ENCODE data around the gene SLC46A3.
"Not testable (repeated sequence)": the region's sequence is repeated elsewhere in the genome, so short reads cannot be mapped to it uniquely, and the experiment has no call there.

Gene SLC46A3

DNA sequence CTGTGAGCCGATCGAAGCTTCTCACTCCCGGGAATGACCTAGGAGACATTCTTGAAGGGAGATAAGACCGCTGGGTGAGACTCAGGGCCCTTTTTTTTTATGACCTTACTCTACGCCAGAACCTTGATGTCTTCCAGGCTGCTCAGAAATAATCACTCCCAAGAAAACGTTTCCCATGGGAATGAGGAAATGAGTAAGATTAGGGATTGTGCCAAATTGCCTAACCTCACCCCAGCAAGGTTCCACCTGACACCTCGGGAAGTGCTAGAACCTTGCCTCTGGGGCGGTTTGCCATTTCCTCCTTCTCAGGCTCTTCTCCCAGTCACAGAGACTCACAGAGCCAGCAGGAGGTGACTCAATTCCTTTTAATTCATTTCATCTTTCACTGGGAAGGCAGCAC lies 2.3 kb downstream of the SLC46A3 start:
- no peak overlapping the region for H3K4me3 ChIP-seq (ENCODE audit: low read length)
- no peak for TF ChIP-seq ZNF274 (IDR thresholded peaks at IDR 0.05; ENCODE audit: low read depth, low read length)

DNA sequence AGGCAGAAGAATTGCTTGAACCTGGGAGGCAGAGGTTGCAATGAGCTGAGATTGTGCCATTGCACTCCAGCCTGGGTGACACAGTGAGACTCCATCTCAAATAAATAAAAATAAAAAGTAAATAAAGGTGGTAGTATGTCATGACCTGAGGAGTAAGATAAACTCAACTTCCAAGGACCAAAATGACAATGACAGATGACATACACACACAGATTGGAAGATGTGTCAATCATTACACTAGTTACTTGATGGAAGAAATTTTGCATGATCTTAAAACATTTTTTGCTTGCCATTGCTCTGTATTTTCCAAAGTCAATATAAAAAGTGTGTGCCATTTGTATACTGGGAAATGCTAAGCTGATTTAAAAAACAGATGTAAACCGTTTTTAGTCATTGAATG lies 4.1 kb downstream of the SLC46A3 start:
- H3K4me3 ChIP-seq (ENCODE audit: low read length) = no peak overlapping the region
- no peak for TF ChIP-seq ZNF274 (IDR thresholded peaks at IDR 0.05; ENCODE audit: low read depth, low read length)

DNA sequence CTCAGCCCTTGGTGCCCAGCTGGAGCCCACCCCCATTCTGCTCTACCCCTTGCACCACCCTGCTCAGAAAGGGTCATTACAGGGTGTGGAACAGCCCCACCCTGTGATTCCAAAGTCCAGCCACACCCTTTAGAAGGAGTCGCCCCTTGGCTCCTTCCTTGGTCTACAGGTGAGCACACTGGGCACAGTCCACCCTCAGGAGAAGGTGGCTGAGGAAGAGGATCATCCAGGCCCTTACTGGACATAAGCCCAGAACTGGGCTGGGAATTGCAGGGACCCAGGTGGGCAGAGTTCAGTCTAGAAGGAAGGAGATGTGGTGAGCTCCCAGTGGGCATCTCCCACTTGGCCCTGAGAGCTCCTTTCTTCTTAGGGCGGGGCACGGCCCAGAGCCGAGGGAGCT lies 8.6 kb downstream of the SLC46A3 start:
- H3K4me3 ChIP-seq (ENCODE audit: low read length) = no peak overlapping the region
- no peak for TF ChIP-seq ZNF274 (IDR thresholded peaks at IDR 0.05; ENCODE audit: low read depth, low read length)

DNA sequence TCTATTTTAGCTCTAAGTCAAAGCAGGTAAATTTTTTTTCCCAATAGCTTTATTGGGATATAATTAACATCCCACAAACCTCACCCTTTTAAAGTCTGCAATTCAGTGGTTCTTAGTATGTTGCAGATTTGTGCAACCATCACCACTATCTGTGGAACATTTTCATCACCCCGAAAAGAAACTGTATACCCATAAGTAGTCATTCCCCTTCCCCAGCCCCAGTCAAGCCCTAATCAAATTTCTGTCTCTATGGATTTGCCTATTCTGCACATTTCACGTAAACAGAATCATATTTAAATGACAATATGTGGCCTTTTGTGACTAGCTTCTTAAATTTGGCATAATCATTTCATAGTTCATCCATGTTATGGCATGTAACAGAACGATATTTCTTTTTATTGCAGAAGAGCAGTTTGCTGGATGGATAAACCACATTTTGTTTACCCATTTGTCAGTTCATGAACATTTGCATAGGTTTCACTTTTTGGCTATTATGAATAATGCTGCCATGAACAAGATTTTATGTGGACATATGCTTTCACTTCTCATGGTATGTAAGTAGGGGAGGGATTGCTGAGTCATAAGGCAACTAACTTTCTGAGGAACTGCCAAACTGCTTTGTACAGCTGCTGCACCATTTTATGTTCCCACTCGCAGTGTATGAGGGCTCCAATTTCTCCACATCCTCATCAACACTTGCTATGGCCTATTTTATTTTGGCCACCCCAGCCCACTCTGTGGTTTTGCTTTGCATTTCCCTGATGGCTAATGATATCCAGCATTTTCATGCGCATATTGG lies 10.9 kb downstream of the SLC46A3 start:
- TF ChIP-seq ZNF274 (IDR thresholded peaks at IDR 0.05; ENCODE audit: low read depth, low read length) = no peak
- no peak overlapping the region; the same call in 1 of the 2 replicates for H3K4me3 ChIP-seq (ENCODE audit: low read length)

DNA sequence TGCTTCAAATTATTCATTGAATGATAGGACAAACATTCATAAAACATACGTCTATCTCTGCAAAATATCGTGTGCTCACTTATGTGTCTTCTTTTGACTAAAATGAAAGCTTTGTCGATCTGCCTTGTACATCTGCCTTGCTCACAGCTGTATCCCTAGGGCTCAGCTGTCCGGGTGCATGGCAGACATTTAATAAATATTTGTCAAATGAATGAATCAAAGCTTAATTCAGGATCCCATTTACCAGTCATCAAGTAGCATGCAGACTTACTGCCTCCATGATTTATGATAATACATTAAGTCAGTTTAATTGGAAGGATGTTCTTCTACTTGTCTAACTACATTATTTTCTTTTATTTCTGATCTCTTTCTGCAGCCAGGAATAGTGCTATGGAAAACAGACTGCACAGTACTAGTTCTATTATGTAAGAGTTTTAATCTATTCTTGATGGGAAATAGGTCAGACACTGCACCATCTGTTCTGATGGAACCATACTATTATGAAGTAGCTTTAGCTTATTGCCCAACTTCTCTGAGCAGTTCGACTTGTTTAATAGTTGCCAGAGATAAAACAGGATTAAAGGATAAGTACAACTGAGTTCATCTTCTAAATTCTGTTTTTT lies 13.2 kb downstream of the SLC46A3 start:
- no peak overlapping the region for H3K4me3 ChIP-seq (ENCODE audit: low read length)
- no peak for TF ChIP-seq ZNF274 (IDR thresholded peaks at IDR 0.05; ENCODE audit: low read depth, low read length)

DNA sequence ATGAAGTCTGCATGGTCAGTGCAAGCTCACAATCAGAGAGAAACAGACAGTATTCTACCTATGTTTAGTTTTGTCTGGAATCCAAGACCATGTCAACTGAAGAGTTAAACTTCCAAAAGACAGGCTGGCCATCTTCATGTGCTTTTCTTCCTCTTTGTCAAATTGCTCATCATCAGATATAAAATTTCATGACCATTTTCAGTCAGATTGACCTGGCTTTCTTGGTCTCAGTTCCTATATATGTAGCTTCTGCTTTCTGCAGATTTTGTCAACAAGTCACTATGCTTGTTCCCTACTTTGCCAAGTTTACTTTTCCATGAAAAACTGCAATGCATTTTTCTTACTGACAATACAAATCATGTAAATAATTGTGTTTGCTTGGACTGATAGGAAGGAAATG lies 13.9 kb downstream of the SLC46A3 start:
- H3K4me3 ChIP-seq (ENCODE audit: low read length) = no peak overlapping the region

DNA sequence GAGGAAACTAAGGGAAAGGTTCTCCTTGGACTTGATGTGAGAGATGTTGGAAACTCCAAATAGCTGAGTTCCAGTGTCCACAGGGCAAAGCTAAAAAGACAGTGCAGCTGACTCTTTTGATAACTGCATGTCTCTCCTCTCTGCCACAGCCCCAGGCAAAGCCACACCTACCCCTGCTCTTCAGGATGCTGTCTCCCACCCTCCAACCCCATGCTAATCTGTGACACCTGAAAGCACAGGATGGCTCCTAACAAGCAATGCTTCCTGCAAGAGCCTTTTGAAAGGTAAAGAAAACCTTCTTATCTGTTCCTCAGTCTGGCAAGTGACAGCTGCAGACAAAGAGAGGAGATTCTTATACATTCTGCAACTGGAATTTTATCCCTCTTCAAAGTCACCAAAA lies 14.5 kb downstream of the SLC46A3 start:
- no peak for TF ChIP-seq ZNF274 (IDR thresholded peaks at IDR 0.05; ENCODE audit: low read depth, low read length)
- no peak overlapping the region for H3K4me3 ChIP-seq (ENCODE audit: low read length)

More for the DNA sequence above, 13.9 kb downstream of the SLC46A3 start:
- no peak for TF ChIP-seq ZNF274 (IDR thresholded peaks at IDR 0.05; ENCODE audit: low read depth, low read length)

DNA sequence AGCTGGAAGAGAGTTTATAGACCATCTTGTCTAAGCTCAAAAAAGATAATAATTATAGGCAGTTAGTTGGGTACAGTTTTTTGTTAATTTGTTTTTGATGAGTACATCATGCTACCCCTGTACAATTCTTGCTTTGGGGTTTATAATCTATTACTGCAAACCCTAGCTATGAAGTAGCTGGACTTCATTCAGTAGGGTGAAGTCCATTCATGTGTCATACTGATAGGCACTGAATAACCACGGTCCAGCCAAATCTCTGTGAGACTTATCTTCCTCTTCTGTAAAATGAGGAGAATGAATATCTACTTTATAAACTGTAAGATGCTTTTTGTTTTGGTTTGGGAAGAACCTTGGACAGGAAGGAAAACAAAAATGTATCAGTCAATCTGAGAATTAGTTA lies 19.5 kb downstream of the SLC46A3 start:
- TF ChIP-seq ZNF274 (IDR thresholded peaks at IDR 0.05; ENCODE audit: low read depth, low read length) = no peak

DNA sequence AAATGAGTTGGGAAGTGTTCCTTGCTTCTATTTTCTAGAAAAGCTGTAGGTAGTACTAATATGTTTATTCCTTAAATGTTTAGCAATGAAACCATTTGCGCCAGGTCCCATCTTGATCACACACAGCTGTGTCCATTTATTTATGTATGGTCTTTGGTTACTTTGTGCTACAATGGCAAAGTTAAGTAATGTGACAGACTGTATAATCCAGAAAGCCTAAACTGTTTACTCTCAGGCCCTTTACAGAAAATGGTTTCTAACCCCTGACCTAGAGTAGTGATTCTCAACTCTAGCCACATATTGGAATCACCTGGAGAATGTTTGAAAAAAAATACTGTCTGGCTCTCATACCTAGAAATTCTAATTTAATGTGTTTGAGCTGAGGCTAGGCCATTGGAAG lies 21.3 kb downstream of the SLC46A3 start:
- H3K4me3 ChIP-seq (ENCODE audit: low read length) = no peak overlapping the region
- TF ChIP-seq ZNF274 (IDR thresholded peaks at IDR 0.05; ENCODE audit: low read depth, low read length) = no peak

More for the DNA sequence above, 19.5 kb downstream of the SLC46A3 start:
- no peak overlapping the region for H3K4me3 ChIP-seq (ENCODE audit: low read length)

DNA sequence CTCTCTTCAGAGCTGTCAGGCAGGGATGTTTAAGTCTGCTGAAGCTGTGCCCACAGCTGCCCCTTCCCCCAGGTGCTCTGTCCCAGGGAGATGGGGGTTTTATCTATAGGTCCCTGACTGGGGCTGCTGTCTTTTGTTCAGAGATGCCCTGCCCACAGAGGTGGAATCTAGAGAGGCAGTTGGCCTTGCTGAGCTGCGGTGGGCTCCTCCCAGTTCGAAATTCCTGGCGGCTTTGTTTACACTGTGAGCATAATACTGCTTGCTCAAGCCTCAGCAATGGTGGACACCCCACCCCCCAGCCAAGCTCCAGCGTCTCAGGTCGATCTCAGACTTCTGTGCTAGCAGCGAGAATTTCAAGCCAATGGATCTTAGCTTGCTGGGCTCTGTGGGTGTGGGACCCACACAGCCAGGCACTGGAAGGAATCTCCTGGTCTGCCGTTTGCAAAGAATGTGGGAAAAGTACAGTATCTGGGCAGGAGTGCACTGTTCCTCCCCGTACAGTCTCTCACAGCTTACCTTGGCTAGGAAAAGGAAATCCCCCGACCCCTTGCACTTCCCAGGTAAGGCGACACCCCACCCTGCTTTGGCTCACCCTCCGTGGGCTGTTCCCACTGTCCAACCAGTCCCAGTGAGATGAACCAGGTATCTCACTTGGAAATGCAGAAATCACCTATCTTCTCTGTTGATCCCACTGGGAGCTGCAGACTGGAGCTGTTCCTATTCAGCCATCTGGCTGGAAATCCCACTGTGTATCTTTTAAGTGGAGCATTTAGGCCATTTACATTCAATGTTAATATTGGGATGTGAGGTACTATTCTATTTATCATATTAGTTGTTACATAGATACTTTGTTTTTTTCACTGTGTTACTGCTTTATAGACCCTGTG lies 24.9 kb downstream of the SLC46A3 start:
- not testable (repeated sequence) for H3K4me3 ChIP-seq (ENCODE audit: low read length)

DNA sequence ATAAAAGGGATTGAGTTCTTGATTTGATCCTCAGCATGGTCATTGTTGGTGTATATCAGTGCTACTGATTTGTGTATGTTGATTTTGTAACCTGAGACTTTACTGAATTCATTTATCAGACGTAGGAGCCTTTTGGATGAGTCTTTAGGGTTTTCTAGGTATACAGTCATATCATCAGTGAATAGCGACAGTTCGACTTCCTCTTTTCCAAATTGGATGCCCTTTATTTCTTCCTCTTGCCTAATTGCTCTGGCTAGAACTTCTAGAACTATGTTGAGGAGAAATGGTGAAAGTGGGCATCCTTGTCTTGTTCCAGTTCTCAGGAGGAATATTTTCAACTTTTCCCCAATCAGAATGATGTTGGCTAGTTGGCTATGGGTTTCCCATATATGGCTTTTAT lies 32.9 kb downstream of the SLC46A3 start:
- no peak overlapping the region for H3K4me3 ChIP-seq (ENCODE audit: low read length)

DNA sequence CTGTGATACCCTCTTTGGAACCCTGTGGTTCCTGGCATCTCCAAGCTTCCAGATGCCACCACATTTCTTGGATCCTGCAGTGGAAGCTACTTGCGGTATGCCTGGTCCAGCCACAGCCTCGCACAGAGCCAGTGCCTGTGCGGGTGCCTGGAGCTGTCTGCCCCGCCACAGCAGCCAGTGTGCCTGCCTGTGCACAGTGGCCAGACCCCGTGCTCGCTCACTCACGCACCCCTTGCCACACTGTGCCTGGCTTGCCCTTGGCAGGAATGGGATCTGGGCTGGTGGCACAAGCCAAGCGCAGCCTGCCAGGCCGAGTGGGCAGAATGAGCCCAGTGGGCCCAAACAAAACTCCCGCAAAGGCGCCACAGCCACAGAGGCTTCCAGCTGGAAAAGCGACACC lies 33.7 kb downstream of the SLC46A3 start:
- TF ChIP-seq ZNF274 (IDR thresholded peaks at IDR 0.05; ENCODE audit: low read depth, low read length) = no peak
- no peak overlapping the region for H3K4me3 ChIP-seq (ENCODE audit: low read length)

More for the DNA sequence above, 32.9 kb downstream of the SLC46A3 start:
- no peak for TF ChIP-seq ZNF274 (IDR thresholded peaks at IDR 0.05; ENCODE audit: low read depth, low read length)

DNA sequence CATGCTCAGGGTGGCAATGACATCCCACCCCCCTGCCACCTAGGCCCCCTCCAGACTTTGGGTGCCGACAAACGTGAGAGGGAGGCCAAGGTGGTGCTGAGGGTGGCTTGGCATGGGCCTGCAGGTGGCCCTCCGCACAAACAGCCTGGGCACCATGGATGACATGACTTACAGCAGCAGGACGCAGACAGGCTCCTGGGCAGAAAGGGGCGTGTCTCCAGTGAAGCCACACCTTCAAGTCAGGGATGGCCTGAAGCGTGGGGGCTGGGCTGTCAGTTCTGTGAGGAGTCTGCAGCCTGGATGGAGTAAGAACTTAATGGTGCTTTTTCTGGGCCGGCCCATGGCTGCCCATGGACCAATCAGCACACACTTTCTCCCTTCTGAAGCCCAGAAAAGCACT lies 34.5 kb downstream of the SLC46A3 start:
- no peak overlapping the region for H3K4me3 ChIP-seq (ENCODE audit: low read length)
- TF ChIP-seq ZNF274 (IDR thresholded peaks at IDR 0.05; ENCODE audit: low read depth, low read length) = no peak

DNA sequence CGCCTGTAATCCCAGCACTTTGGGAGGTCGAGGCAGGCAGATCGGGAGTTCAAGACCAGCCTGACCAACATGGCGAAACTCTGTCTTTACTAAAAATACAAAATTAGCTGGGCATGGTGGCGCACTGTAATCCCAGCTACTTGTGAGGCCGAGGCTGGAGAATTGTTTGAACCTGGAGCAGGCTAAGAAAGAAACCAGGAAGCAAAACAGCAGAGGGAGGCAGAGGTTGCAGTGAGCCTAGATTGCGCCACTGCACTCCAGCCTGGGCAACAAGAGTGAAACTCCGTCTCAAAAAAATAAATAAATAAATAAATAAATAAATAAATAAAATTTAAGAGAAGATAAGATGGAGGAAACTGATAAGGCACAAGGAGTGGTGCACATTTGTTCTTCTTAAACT lies 35.6 kb downstream of the SLC46A3 start:
- not testable (repeated sequence) for H3K4me3 ChIP-seq (ENCODE audit: low read length)

DNA sequence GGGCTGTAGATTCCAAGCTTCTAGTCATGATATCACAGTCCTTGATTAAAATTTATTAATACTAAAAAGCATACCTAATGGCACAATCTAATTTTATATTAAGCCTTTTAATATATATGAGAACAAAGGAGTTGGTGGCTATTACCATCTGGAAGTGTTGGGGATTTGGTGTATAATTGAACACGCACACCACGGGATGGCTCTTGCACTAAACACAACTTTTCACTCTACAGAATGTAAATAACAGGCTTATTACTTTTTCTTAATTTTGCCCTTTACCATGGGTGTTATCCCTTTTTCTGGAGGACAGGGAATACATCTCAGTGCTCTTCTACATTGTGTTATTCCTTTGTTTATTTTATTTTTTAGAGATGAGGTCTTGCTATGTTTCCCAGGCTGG lies 38.2 kb downstream of the SLC46A3 start:
- no peak overlapping the region for H3K4me3 ChIP-seq (ENCODE audit: low read length)
- no peak for TF ChIP-seq ZNF274 (IDR thresholded peaks at IDR 0.05; ENCODE audit: low read depth, low read length)
